PC-9 (cell line): ENCODE measurements around the gene URB2. TPM values are rescaled to one million over a fixed set of nuclear protein-coding genes. Genes with fewer than 3 reads are reported as not detected.

Experiments
- BruUV-seq: library from RNA; stranded (reverse); fragments of 400-500 nt; replicated peaks from 2 replicates; lab custom pipeline; 2021; lab: Mats Ljungman, UMichigan
- CTCF ChIA-PET: fragments of 300-600 bp; sonication (Branson Sonifier 250); formaldehyde crosslinking; loops from one replicate; lab custom pipeline; 2022; ENCODE audit warnings: antibody characterized with exemption; lab: Charles Lee
- POLR2A ChIA-PET: fragments of 300-600 bp; sonication (Branson Sonifier 250); formaldehyde crosslinking; loops from one replicate; lab custom pipeline; 2022; ENCODE audit warnings: antibody characterized with exemption; ENCODE audit not compliant: unreplicated experiment; lab: Charles Lee
- DNase-seq, 2 experiments: peaks; one replicate each; pipeline versions ENCODE4 v3.0.0 to v3.0.0-alpha.2; 2015 to 2022; ENCODE audit warnings: mixed read lengths in 1 of 2
- H2AFZ ChIP-seq: fragments of 200-600 bp; sonication (generic); 2 replicates; pipeline ENCODE4 v1.8.1; 2017; ENCODE audit warnings: antibody characterized with exemption
- H3F3A ChIP-seq: fragments of 200-600 bp; sonication (generic); 2 replicates; pipeline ENCODE4 v1.8.1; 2017; ENCODE audit warnings: antibody characterized with exemption, mild to moderate bottlenecking, low read depth; ENCODE audit not compliant: insufficient read depth
- H3K27ac ChIP-seq: fragments of 200-600 bp; sonication (generic); 2 replicates; pipeline ENCODE4 v1.6.1; 2016; ENCODE audit warnings: mixed run types
- H3K27me3 ChIP-seq: fragments of 200-600 bp; sonication (generic); 2 replicates; pipeline ENCODE4 v1.6.1; 2016; ENCODE audit warnings: low read depth, mixed run types; ENCODE audit not compliant: insufficient read depth
- H3K36me3 ChIP-seq: fragments of 200-600 bp; sonication (generic); 2 replicates; pipeline ENCODE4 v1.6.1; 2016; ENCODE audit warnings: low read depth, mixed run types
- H3K4me1 ChIP-seq: fragments of 200-600 bp; sonication (generic); replicated peaks from 2 replicates; pipeline ENCODE4 v1.6.1; 2016; ENCODE audit warnings: mixed run types; ENCODE audit not compliant: insufficient read depth
- H3K4me2 ChIP-seq: fragments of 200-600 bp; sonication (generic); 2 replicates; pipeline ENCODE4 v1.6.1; 2017; ENCODE audit warnings: mixed run types
- H3K4me3 ChIP-seq: fragments of 200-600 bp; sonication (generic); 2 replicates; pipeline ENCODE4 v1.6.1; 2016; ENCODE audit warnings: mixed run types
- H3K79me2 ChIP-seq: fragments of 200-600 bp; sonication (generic); 2 replicates; pipeline ENCODE4 v1.6.1; 2017; ENCODE audit warnings: low read depth, mixed run types
- H3K9me2 ChIP-seq: fragments of 200-600 bp; sonication (generic); 2 replicates; pipeline ENCODE4 v1.8.1; 2017; ENCODE audit warnings: mild to moderate bottlenecking; ENCODE audit not compliant: insufficient read depth
- H3K9me3 ChIP-seq: fragments of 200-600 bp; sonication (generic); 2 replicates; pipeline ENCODE4 v1.8.1; 2016; ENCODE audit warnings: low read depth; ENCODE audit not compliant: insufficient read depth
- H4K20me1 ChIP-seq: fragments of 200-600 bp; sonication (generic); 2 replicates; pipeline ENCODE4 v1.8.1; 2017; ENCODE audit not compliant: insufficient read depth
- EZH2 ChIP-seq: fragments of 200-600 bp; sonication (generic); IDR thresholded peaks from 2 replicates; pipeline ENCODE4 v1.8.0; 2017; ENCODE audit warnings: antibody characterized with exemption, low read depth
- intact Hi-C: fragments of 100-400 bp; cut with micrococcal nuclease; formaldehyde crosslinking; loops from one replicate; pipeline ENCODE4 v1.10.0; 2022; ENCODE audit not compliant: unreplicated experiment
- total RNA-seq: library from RNA; stranded (reverse); gene quantifications from 2 replicates; pipeline ENCODE4 v1.2.3, GENCODE V29; 2021
- TF ChIP-seq, protein P1 (sequence below): fragments of 200-600 bp; sonication (generic); conservative IDR thresholded peaks from 2 replicates; pipeline ENCODE4 v1.6.1; 2017; ENCODE audit warnings: mixed run types, antibody characterized with exemption, mild to moderate bottlenecking, moderate library complexity

Gene URB2
- total RNA-seq, 1 experiment from 2014 or later, result 6.6 TPM

DNA sequence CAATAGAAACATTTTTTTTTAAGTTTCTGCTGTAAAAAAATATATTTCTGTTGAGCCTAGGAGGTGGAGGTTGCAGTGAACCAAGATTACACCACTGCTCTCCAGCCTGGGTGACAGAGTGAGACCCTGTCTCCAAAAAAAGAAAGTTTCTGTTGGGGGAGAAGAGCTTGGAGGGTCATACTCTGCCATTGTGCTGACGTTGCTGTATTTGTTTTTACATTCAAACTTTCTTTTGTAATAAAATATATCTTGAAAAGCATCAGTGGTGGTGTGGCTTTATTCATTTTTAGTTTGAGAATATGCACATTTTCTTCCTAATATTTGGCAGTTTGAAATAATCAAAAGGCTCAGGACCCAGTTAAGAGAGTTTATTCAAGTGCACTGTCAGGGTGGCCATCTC, 64.6 kb downstream of the URB2 start:
- no peaks in the 10 kb centered on the region for H3K27me3 ChIP-seq
- no TSS peak for BruUV-seq
- TF ChIP-seq, protein P1, sequence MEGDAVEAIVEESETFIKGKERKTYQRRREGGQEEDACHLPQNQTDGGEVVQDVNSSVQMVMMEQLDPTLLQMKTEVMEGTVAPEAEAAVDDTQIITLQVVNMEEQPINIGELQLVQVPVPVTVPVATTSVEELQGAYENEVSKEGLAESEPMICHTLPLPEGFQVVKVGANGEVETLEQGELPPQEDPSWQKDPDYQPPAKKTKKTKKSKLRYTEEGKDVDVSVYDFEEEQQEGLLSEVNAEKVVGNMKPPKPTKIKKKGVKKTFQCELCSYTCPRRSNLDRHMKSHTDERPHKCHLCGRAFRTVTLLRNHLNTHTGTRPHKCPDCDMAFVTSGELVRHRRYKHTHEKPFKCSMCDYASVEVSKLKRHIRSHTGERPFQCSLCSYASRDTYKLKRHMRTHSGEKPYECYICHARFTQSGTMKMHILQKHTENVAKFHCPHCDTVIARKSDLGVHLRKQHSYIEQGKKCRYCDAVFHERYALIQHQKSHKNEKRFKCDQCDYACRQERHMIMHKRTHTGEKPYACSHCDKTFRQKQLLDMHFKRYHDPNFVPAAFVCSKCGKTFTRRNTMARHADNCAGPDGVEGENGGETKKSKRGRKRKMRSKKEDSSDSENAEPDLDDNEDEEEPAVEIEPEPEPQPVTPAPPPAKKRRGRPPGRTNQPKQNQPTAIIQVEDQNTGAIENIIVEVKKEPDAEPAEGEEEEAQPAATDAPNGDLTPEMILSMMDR, result no peak
- intact Hi-C loops, result no loop called here
- H3K4me3 ChIP-seq, result no peak overlapping the region
- no peaks in the 10 kb centered on the region for H3F3A ChIP-seq
- CTCF ChIA-PET, result no interaction called here
- H3K36me3 ChIP-seq, result no peaks in the 10 kb centered on the region
- H3K4me2 ChIP-seq, result no peak overlapping the region
- POLR2A ChIA-PET, result no interaction called here
- no peak overlapping the region for H2AFZ ChIP-seq
- DNase-seq, result no peak
- H3K27ac ChIP-seq, result no peak overlapping the region
- H4K20me1 ChIP-seq, result no peaks in the 10 kb centered on the region
- H3K9me3 ChIP-seq, result no peaks in the 10 kb centered on the region
- no peaks in the 10 kb centered on the region for H3K9me2 ChIP-seq
- H3K79me2 ChIP-seq, result no peaks in the 10 kb centered on the region
- no peaks in the 10 kb centered on the region for H3K4me1 ChIP-seq

- H3F3A ChIP-seq, result no peaks in the 10 kb centered on the region
- no peak overlapping the region for H2AFZ ChIP-seq
- no peak overlapping the region for H3K27ac ChIP-seq
- no TSS peak for BruUV-seq
- H3K27me3 ChIP-seq, result no peaks in the 10 kb centered on the region
- H3K36me3 ChIP-seq, result no peaks in the 10 kb centered on the region
- no peak overlapping the region for H3K4me3 ChIP-seq
- H4K20me1 ChIP-seq, result no peaks in the 10 kb centered on the region
- TF ChIP-seq, protein P1, result no peak
- TF ChIP-seq EZH2, result no peak
- H3K9me2 ChIP-seq, result no peaks in the 10 kb centered on the region
- no peaks in the 10 kb centered on the region for H3K9me3 ChIP-seq
- POLR2A ChIA-PET, result no interaction called here
- no peaks in the 10 kb centered on the region for H3K79me2 ChIP-seq
- intact Hi-C loops, result no loop called here
- DNase-seq, result no peak
- no peaks in the 10 kb centered on the region for H3K4me1 ChIP-seq
- H3K4me2 ChIP-seq, result no peak overlapping the region
- CTCF ChIA-PET, result no interaction called here
Observed at GRCh38 chr1:229691362-229691761, 65.3 kb downstream of the URB2 start.

- H3K9me2 ChIP-seq, result no peaks in the 10 kb centered on the region
- TF ChIP-seq EZH2, result no peak
- TF ChIP-seq, protein P1, result no peak
- DNase-seq, result no peak
- no TSS peak for BruUV-seq
- intact Hi-C loops, result no loop called here
- no peak overlapping the region for H3K4me2 ChIP-seq
- no peaks in the 10 kb centered on the region for H3F3A ChIP-seq
- ChIA-PET CTCF (no interaction called here), POLR2A (no interaction called here)
- H3K36me3 ChIP-seq, result no peaks in the 10 kb centered on the region
- no peaks in the 10 kb centered on the region for H3K4me1 ChIP-seq
- no peak overlapping the region for H3K27ac ChIP-seq
- no peak overlapping the region for H2AFZ ChIP-seq
- no peaks in the 10 kb centered on the region for H3K27me3 ChIP-seq
- no peaks in the 10 kb centered on the region for H3K79me2 ChIP-seq
- H3K4me3 ChIP-seq, result no peak overlapping the region
- no peaks in the 10 kb centered on the region for H3K9me3 ChIP-seq
- H4K20me1 ChIP-seq, result no peaks in the 10 kb centered on the region
Observed at GRCh38 chr1:229693129-229693900, 67.3 kb downstream of the URB2 start.
